ENCODE data around the gene GRXCR2.
"Not testable (repeated sequence)": the region's sequence is repeated elsewhere in the genome, so short reads cannot be mapped to it uniquely, and the experiment has no call there.

GRXCR2 gene

GRCh38 chr5:145874765-145875164 lies 2.0 kb upstream of the GRXCR2 start:
- DNase-seq (ENCODE audit: low spot score) = no peak

GRCh38 chr5:145872486-145872885 lies 328 bp downstream of the GRXCR2 start:
- DNase-seq (ENCODE audit: low spot score) = no peak

GRCh38 chr5:145869753-145870152 lies 3.1 kb downstream of the GRXCR2 start:
- no peak for DNase-seq (ENCODE audit: low spot score)

GRCh38 chr5:145867806-145868205 lies 5.0 kb downstream of the GRXCR2 start:
- no peak for DNase-seq (ENCODE audit: low spot score)

GRCh38 chr5:145864432-145864831 lies 8.4 kb downstream of the GRXCR2 start:
- DNase-seq (ENCODE audit: low spot score) = not testable (repeated sequence)

- DNase-seq (ENCODE audit: low spot score) = no peak
Measured at GRCh38 chr5:145863003-145863402, 9.8 kb downstream of the GRXCR2 start.

- no peak for DNase-seq (ENCODE audit: low spot score)
Measured at GRCh38 chr5:145859897-145860296, 12.9 kb downstream of the GRXCR2 start.

GRCh38 chr5:145859453-145859852 lies 13.4 kb downstream of the GRXCR2 start:
- DNase-seq (ENCODE audit: low spot score) = no peak

GRCh38 chr5:145858959-145859358 lies 13.9 kb downstream of the GRXCR2 start:
- no peak for DNase-seq (ENCODE audit: low spot score)

- DNase-seq (ENCODE audit: low spot score) = peak; percentile 38
Measured at GRCh38 chr5:145856285-145856818, 16.5 kb downstream of the GRXCR2 start.

- peak; percentile 46 for DNase-seq (ENCODE audit: low spot score)
Measured at GRCh38 chr5:145855763-145856267, 17.0 kb downstream of the GRXCR2 start.

GRCh38 chr5:145854651-145855258 lies 18.1 kb downstream of the GRXCR2 start:
- DNase-seq (ENCODE audit: low spot score) = peak; percentile 96

GRCh38 chr5:145853781-145854376 lies 18.9 kb downstream of the GRXCR2 start:
- peak; percentile 27 for DNase-seq (ENCODE audit: low spot score)

GRCh38 chr5:145852990-145853389 lies 19.8 kb downstream of the GRXCR2 start:
- no peak for DNase-seq (ENCODE audit: low spot score)

- DNase-seq (ENCODE audit: low spot score) = peak; percentile 46
Measured at GRCh38 chr5:145848854-145849253, 24.0 kb downstream of the GRXCR2 start.

- DNase-seq (ENCODE audit: low spot score) = peak; percentile 37
Measured at GRCh38 chr5:145847499-145848497, 25.0 kb downstream of the GRXCR2 start.

- no peak for DNase-seq (ENCODE audit: low spot score)
Measured at GRCh38 chr5:145846081-145846480, 26.7 kb downstream of the GRXCR2 start.

- no peak for DNase-seq (ENCODE audit: low spot score)
Measured at GRCh38 chr5:145841299-145841698, 31.5 kb downstream of the GRXCR2 start.

- DNase-seq (ENCODE audit: low spot score) = no peak
Measured at GRCh38 chr5:145840458-145841132, 32.2 kb downstream of the GRXCR2 start.

GRCh38 chr5:145838276-145838675 lies 34.5 kb downstream of the GRXCR2 start:
- DNase-seq (ENCODE audit: low spot score) = no peak

GRCh38 chr5:145836241-145836640 lies 36.6 kb downstream of the GRXCR2 start:
- DNase-seq (ENCODE audit: low spot score) = peak; percentile 19

GRCh38 chr5:145835848-145836239 lies 37.0 kb downstream of the GRXCR2 start:
- DNase-seq (ENCODE audit: low spot score) = no peak
